Activated CD4-positive, alpha-beta T cell treated with anti-CD3 and anti-CD28 coated beads, Interleukin-2, amount 10 ng/mL, durations not matched to agents 24 days and 14 days (primary cell): Measurements from ENCODE around the gene KIF5C. TPM values are rescaled to one million over a fixed set of nuclear protein-coding genes. Genes with fewer than 3 reads are reported as not detected.

ENCODE experiments used
- DNase-seq: peaks from one replicate; pipeline ENCODE4 v3.0.0; 2022
- H3K27ac Mint-ChIP-seq: one replicate; pipeline ENCODE4 v1.8.0; 2022; ENCODE audit warnings: mild to moderate bottlenecking, mixed read lengths
- H3K27me3 Mint-ChIP-seq: one replicate; pipeline ENCODE4 v1.8.0; 2022; ENCODE audit warnings: mixed read lengths
- H3K36me3 Mint-ChIP-seq: one replicate; pipeline ENCODE4 v1.8.0; 2022; ENCODE audit warnings: low read depth, mild to moderate bottlenecking, mixed read lengths
- H3K4me1 Mint-ChIP-seq: one replicate; pipeline ENCODE4 v1.8.0; 2021; ENCODE audit warnings: mixed read lengths
- H3K4me3 Mint-ChIP-seq: one replicate; pipeline ENCODE4 v1.8.0; 2022; ENCODE audit warnings: mild to moderate bottlenecking, moderate library complexity, mixed read lengths
- H3K9me3 Mint-ChIP-seq: one replicate; pipeline ENCODE4 v1.8.0; 2021; ENCODE audit warnings: mixed read lengths
- intact Hi-C: fragments of 100-400 bp; cut with micrococcal nuclease; formaldehyde crosslinking; loops from one replicate; pipeline ENCODE4 v1.15.1; 2023
- total RNA-seq: library from RNA; stranded (reverse); gene quantifications from 2 replicates; pipeline ENCODE4 v1.2.3, GENCODE V29; 2022

Gene KIF5C
- total RNA-seq, 1 donor from 2014 or later: 20.0 TPM

- peaks cover 22% of the 10 kb centered on the region for H3K27me3 Mint-ChIP-seq
- peaks cover 3% of the 10 kb centered on the region for H3K9me3 Mint-ChIP-seq
- intact Hi-C loops: loop anchor here (1.0 to 5.0 kb wide), 6 partner anchors 51 to 855 kb away; partner anchors contain the start of gene ORC4
- peak overlapping the region; percentile 91 for H3K4me3 Mint-ChIP-seq
- H3K4me1 Mint-ChIP-seq: peaks cover 10% of the 10 kb centered on the region
- peak overlapping the region; percentile 8 for H3K27ac Mint-ChIP-seq
- H3K36me3 Mint-ChIP-seq: peaks cover 5% of the 10 kb centered on the region
- DNase-seq: peak; percentile 74
These were observed 492 bp downstream of the KIF5C start for GRCh38 chr2:148875387-148876051.

- Mint-ChIP-seq H3K4me1 (peaks cover 10% of the 10 kb centered on the region), H3K27ac (peak overlapping the region; percentile 86), H3K9me3 (peaks cover 9% of the 10 kb centered on the region), H3K27me3 (peaks cover 21% of the 10 kb centered on the region), H3K36me3 (peaks cover 7% of the 10 kb centered on the region), H3K4me3 (peak overlapping the region; percentile 91)
- intact Hi-C loops: loop anchor here (1.0 to 5.0 kb wide), 5 partner anchors 51 to 354 kb away; no protein-coding TSS in a partner anchor
- DNase-seq: peak; percentile 73
These were observed 1.2 kb downstream of the KIF5C start for GRCh38 chr2:148876202-148876594.

- peaks cover 9% of the 10 kb centered on the region for H3K9me3 Mint-ChIP-seq
- H3K36me3 Mint-ChIP-seq: peaks cover 7% of the 10 kb centered on the region
- DNase-seq: peak; percentile 88
- peaks cover 20% of the 10 kb centered on the region for H3K27me3 Mint-ChIP-seq
- peaks cover 10% of the 10 kb centered on the region for H3K4me1 Mint-ChIP-seq
- H3K27ac Mint-ChIP-seq: peak overlapping the region; percentile 86
- H3K4me3 Mint-ChIP-seq: peak overlapping the region; percentile 91
- intact Hi-C loops: loop anchor here (1.0 to 5.0 kb wide), 5 partner anchors 50 to 354 kb away; no protein-coding TSS in a partner anchor
These were observed 1.8 kb downstream of the KIF5C start for GRCh38 chr2:148876595-148877402.

- H3K27ac Mint-ChIP-seq: no peak overlapping the region
- H3K4me1 Mint-ChIP-seq: peaks cover 10% of the 10 kb centered on the region
- peaks cover 7% of the 10 kb centered on the region for H3K36me3 Mint-ChIP-seq
- DNase-seq: no peak
- intact Hi-C loops: loop anchor here (2.0 to 5.0 kb wide), 4 partner anchors 49 to 355 kb away; no protein-coding TSS in a partner anchor
- H3K27me3 Mint-ChIP-seq: peaks cover 16% of the 10 kb centered on the region
- peaks cover 9% of the 10 kb centered on the region for H3K9me3 Mint-ChIP-seq
- peak overlapping the region; percentile 91 for H3K4me3 Mint-ChIP-seq
These were observed 2.3 kb downstream of the KIF5C start for GRCh38 chr2:148877403-148877740.

- peaks cover 10% of the 10 kb centered on the region for H3K4me1 Mint-ChIP-seq
- DNase-seq: no peak
- no peak overlapping the region for H3K4me3 Mint-ChIP-seq
- intact Hi-C loops: no loop called here
- peaks cover 9% of the 10 kb centered on the region for H3K9me3 Mint-ChIP-seq
- H3K36me3 Mint-ChIP-seq: peaks cover 7% of the 10 kb centered on the region
- no peak overlapping the region for H3K27ac Mint-ChIP-seq
- H3K27me3 Mint-ChIP-seq: peaks cover 16% of the 10 kb centered on the region
These were observed 5.6 kb downstream of the KIF5C start for GRCh38 chr2:148880636-148881035.

GRCh38 chr2:148882051-148882450 lies 7.0 kb downstream of the KIF5C start:
- Mint-ChIP-seq H3K27me3 (peaks cover 20% of the 10 kb centered on the region), H3K4me3 (no peak overlapping the region), H3K4me1 (peaks cover 2% of the 10 kb centered on the region), H3K27ac (no peak overlapping the region), H3K9me3 (peaks cover 9% of the 10 kb centered on the region), H3K36me3 (peaks cover 7% of the 10 kb centered on the region)
- DNase-seq: no peak
- intact Hi-C loops: no loop called here

GRCh38 chr2:148885209-148885608 lies 10.2 kb downstream of the KIF5C start:
- intact Hi-C loops: no loop called here
- Mint-ChIP-seq H3K27ac (no peak overlapping the region), H3K27me3 (peaks cover 32% of the 10 kb centered on the region)

GRCh38 chr2:148885988-148886387 lies 11.0 kb downstream of the KIF5C start:
- Mint-ChIP-seq H3K27ac (no peak overlapping the region), H3K9me3 (peaks cover 3% of the 10 kb centered on the region), H3K36me3 (peaks cover 1% of the 10 kb centered on the region), H3K4me3 (no peak overlapping the region), H3K27me3 (peaks cover 32% of the 10 kb centered on the region), H3K4me1 (peaks cover 12% of the 10 kb centered on the region)
- no peak for DNase-seq
- intact Hi-C loops: no loop called here

More at GRCh38 chr2:148885209-148885608, 10.2 kb downstream of the KIF5C start:
- Mint-ChIP-seq H3K4me1 (peaks cover 12% of the 10 kb centered on the region), H3K9me3 (peaks cover 9% of the 10 kb centered on the region), H3K36me3 (peaks cover 4% of the 10 kb centered on the region), H3K4me3 (no peak overlapping the region)
- no peak for DNase-seq

- intact Hi-C loops: no loop called here
These were observed 12.4 kb downstream of the KIF5C start for GRCh38 chr2:148887350-148888002.

GRCh38 chr2:148888003-148888501 lies 13.0 kb downstream of the KIF5C start:
- Mint-ChIP-seq H3K27ac (no peak overlapping the region), H3K4me1 (peaks cover 12% of the 10 kb centered on the region), H3K4me3 (peak overlapping the region; percentile 78), H3K9me3 (peaks cover 5% of the 10 kb centered on the region), H3K36me3 (peaks cover 2% of the 10 kb centered on the region), H3K27me3 (peaks cover 32% of the 10 kb centered on the region)
- DNase-seq: peak; percentile 67
- intact Hi-C loops: no loop called here

More at GRCh38 chr2:148887350-148888002, 12.4 kb downstream of the KIF5C start:
- no peak for DNase-seq
- Mint-ChIP-seq H3K4me3 (peak overlapping the region; percentile 78), H3K4me1 (peaks cover 12% of the 10 kb centered on the region), H3K27ac (no peak overlapping the region), H3K27me3 (peaks cover 32% of the 10 kb centered on the region), H3K9me3 (peaks cover 3% of the 10 kb centered on the region), H3K36me3 (peaks cover 1% of the 10 kb centered on the region)

GRCh38 chr2:148888986-148889385 lies 14.0 kb downstream of the KIF5C start:
- Mint-ChIP-seq H3K36me3 (peaks cover 9% of the 10 kb centered on the region), H3K27me3 (peaks cover 30% of the 10 kb centered on the region), H3K27ac (no peak overlapping the region), H3K4me1 (peaks cover 19% of the 10 kb centered on the region), H3K9me3 (peaks cover 9% of the 10 kb centered on the region), H3K4me3 (peak overlapping the region; percentile 26)
- intact Hi-C loops: no loop called here
- DNase-seq: no peak

- peaks cover 7% of the 10 kb centered on the region for H3K4me1 Mint-ChIP-seq
- peak; percentile 62 for DNase-seq
- H3K4me3 Mint-ChIP-seq: no peak overlapping the region
- peaks cover 9% of the 10 kb centered on the region for H3K9me3 Mint-ChIP-seq
- H3K27me3 Mint-ChIP-seq: peaks cover 5% of the 10 kb centered on the region
- peaks cover 9% of the 10 kb centered on the region for H3K36me3 Mint-ChIP-seq
- intact Hi-C loops: no loop called here
- no peak overlapping the region for H3K27ac Mint-ChIP-seq
These were observed 18.9 kb downstream of the KIF5C start for GRCh38 chr2:148893906-148894305.

GRCh38 chr2:148896136-148896535 lies 21.1 kb downstream of the KIF5C start:
- intact Hi-C loops: no loop called here
- DNase-seq: no peak
- Mint-ChIP-seq H3K4me1 (peaks cover 7% of the 10 kb centered on the region), H3K36me3 (peaks cover 8% of the 10 kb centered on the region), H3K27ac (no peak overlapping the region), H3K27me3 (peaks cover 2% of the 10 kb centered on the region), H3K4me3 (no peak overlapping the region), H3K9me3 (peaks cover 7% of the 10 kb centered on the region)
